ENCODE measurements around the gene FMR1NB. TPM values are rescaled to one million over a fixed set of nuclear protein-coding genes. Genes with fewer than 3 reads are reported as not detected.

FMR1NB gene
- total RNA-seq, 1 donor from 2014 or later: not detected

DNA sequence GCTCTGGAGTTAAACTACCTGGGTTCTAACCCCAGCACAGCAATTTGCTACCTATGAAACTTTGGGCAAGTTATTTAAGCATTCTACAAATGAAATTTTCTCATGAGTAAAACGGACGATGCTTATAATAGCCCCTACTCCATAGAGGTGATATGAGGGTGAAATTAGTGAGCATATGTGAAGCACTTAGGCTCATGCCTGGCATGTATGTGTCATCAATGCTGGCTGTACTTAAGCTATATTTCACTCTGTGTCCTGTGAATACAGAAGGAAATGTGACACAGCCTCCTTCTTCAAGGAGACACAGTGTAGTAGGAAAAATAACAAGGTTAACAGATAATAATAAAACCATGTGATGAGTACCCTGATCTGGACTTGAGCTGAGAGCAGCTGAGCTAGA lies 20.4 kb upstream of the FMR1NB start:
- Mint-ChIP-seq H3K9me3 (ENCODE audit: unreplicated experiment) (no peaks in the 10 kb centered on the region), H3K4me3 (ENCODE audit: unreplicated experiment) (no peak overlapping the region), H3K27me3 (ENCODE audit: unreplicated experiment) (no peaks in the 10 kb centered on the region), H3K27ac (ENCODE audit: unreplicated experiment) (no peak overlapping the region), H3K4me1 (ENCODE audit: unreplicated experiment) (no peaks in the 10 kb centered on the region), H3K36me3 (ENCODE audit: low read depth, unreplicated experiment) (no peaks in the 10 kb centered on the region)
- no peak for TF ChIP-seq CTCF (IDR thresholded peaks at IDR 0.05; ENCODE audit: unreplicated experiment)
- no peak for DNase-seq (ENCODE audit: low spot score)

GRCh38 chrX:147962476-147962875 lies 18.7 kb upstream of the FMR1NB start:
- Mint-ChIP-seq H3K4me3 (ENCODE audit: unreplicated experiment) (no peak overlapping the region), H3K36me3 (ENCODE audit: low read depth, unreplicated experiment) (no peaks in the 10 kb centered on the region), H3K27ac (ENCODE audit: unreplicated experiment) (no peak overlapping the region), H3K27me3 (ENCODE audit: unreplicated experiment) (no peaks in the 10 kb centered on the region), H3K9me3 (ENCODE audit: unreplicated experiment) (no peaks in the 10 kb centered on the region), H3K4me1 (ENCODE audit: unreplicated experiment) (no peaks in the 10 kb centered on the region)
- no peak for TF ChIP-seq CTCF (IDR thresholded peaks at IDR 0.05; ENCODE audit: unreplicated experiment)
- no peak for DNase-seq (ENCODE audit: low spot score)

DNA sequence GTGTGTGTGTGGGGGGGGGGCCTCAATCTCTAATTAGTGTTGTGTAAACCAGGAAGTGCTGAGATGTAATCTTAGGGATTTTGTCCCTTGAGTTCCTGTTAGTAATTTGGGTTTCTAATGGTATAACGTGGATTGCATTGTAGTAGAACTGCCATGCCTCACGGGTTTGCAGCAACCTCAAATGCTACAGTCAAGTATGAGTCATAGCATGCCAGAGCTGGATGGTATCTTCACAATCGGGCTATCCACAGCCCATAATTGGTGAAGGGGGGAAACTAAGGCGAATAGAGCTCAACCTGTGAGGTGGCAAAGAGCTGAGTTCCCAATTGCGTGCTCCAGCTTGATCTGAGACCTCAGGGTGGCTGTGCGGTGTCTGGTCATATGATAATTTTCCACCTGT lies 2.2 kb upstream of the FMR1NB start:
- Mint-ChIP-seq H3K9me3 (ENCODE audit: unreplicated experiment) (no peaks in the 10 kb centered on the region), H3K4me1 (ENCODE audit: unreplicated experiment) (no peaks in the 10 kb centered on the region), H3K4me3 (ENCODE audit: unreplicated experiment) (no peak overlapping the region), H3K27ac (ENCODE audit: unreplicated experiment) (no peak overlapping the region), H3K27me3 (ENCODE audit: unreplicated experiment) (peaks cover 2% of the 10 kb centered on the region), H3K36me3 (ENCODE audit: low read depth, unreplicated experiment) (no peaks in the 10 kb centered on the region)
- no peak for DNase-seq (ENCODE audit: low spot score)
- TF ChIP-seq CTCF (IDR thresholded peaks at IDR 0.05; ENCODE audit: unreplicated experiment): no peak

DNA sequence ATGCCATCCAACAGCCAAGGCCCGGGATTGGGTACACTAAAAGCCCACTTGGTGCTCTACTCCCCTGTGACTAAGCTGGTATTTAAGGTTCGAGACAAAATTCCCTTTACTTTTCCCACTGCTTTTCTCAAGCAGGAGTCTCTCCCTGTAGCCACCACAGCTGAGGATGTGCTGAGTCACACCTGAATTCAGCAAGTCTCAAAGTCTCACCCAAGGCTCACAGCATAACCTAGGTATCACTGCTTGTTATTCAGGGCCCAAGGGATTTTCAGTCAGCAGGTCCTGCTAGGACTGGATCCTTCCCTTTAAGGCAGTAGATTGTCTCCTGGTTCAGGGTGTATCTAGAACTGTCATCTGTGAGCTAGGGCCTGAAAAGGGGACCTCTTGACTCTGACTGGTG lies 39.2 kb downstream of the FMR1NB start:
- Mint-ChIP-seq H3K27ac (ENCODE audit: unreplicated experiment) (no peak overlapping the region), H3K4me3 (ENCODE audit: unreplicated experiment) (no peak overlapping the region), H3K27me3 (ENCODE audit: unreplicated experiment) (no peaks in the 10 kb centered on the region), H3K9me3 (ENCODE audit: unreplicated experiment) (no peaks in the 10 kb centered on the region), H3K4me1 (ENCODE audit: unreplicated experiment) (peaks cover 8% of the 10 kb centered on the region), H3K36me3 (ENCODE audit: low read depth, unreplicated experiment) (no peaks in the 10 kb centered on the region)
- no peak for TF ChIP-seq CTCF (IDR thresholded peaks at IDR 0.05; ENCODE audit: unreplicated experiment)
- no peak for DNase-seq (ENCODE audit: low spot score)

- no peaks in the 10 kb centered on the region for H3K36me3 Mint-ChIP-seq (ENCODE audit: low read depth, unreplicated experiment)
- H3K4me1 Mint-ChIP-seq (ENCODE audit: unreplicated experiment): peaks cover 8% of the 10 kb centered on the region
- H3K4me3 Mint-ChIP-seq (ENCODE audit: unreplicated experiment): no peak overlapping the region
- no peaks in the 10 kb centered on the region for H3K27me3 Mint-ChIP-seq (ENCODE audit: unreplicated experiment)
- TF ChIP-seq CTCF (IDR thresholded peaks at IDR 0.05; ENCODE audit: unreplicated experiment): no peak
- H3K9me3 Mint-ChIP-seq (ENCODE audit: unreplicated experiment): no peaks in the 10 kb centered on the region
- no peak overlapping the region for H3K27ac Mint-ChIP-seq (ENCODE audit: unreplicated experiment)
- no peak for DNase-seq (ENCODE audit: low spot score)
These were observed 43.5 kb downstream of the FMR1NB start for GRCh38 chrX:148024425-148025148.

All from endothelial cell (in vitro differentiated cells).